Stimulated activated naive CD8-positive, alpha-beta T cell treated with anti-CD3 and anti-CD28 coated beads, Interleukin-15, Interleukin-2, amounts not matched to agents 100 U/mL and 50 U/mL, for 24 hours (primary cell): ENCODE measurements around the gene CAPN1.
A peak's percentile ranks its signal among the peaks of the same experiment; 100 is the strongest.

Source experiments
- ATAC-seq: fragments of 150-1000 bp; cut with Tn5 transposase; one replicate; pipeline ENCODE4 v1.10.0; 2021
- DNase-seq: peaks from one replicate; pipeline ENCODE4 v3.0.0; 2021

Gene CAPN1

GRCh38 chr11:65204143-65204542, 22.4 kb downstream of the CAPN1 start:
- DNase-seq (no peak), ATAC-seq (no peak)

GRCh38 chr11:65204646-65205601, 23.2 kb downstream of the CAPN1 start:
- DNase-seq (peak; percentile 64), ATAC-seq (peak; percentile 63)

DNA sequence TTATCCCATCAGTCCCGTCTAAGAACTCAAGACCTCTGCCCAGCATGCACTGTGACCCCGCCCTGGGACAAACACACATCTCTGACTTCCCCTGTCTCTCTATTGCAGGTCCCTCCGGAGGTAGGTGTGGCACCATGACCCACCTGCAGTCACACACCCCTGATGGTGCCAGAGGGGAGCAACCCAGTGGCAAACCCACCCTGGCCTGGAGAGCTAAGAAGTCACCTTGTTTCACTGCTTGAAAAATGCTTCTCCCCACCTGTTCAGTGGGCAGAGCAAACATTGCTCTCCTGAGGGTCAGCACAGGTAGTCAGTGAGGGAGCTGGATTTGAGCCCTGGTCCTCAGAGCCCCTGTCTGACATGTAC, 23.9 kb downstream of the CAPN1 start:
- DNase-seq = no peak
- no peak for ATAC-seq

DNA sequence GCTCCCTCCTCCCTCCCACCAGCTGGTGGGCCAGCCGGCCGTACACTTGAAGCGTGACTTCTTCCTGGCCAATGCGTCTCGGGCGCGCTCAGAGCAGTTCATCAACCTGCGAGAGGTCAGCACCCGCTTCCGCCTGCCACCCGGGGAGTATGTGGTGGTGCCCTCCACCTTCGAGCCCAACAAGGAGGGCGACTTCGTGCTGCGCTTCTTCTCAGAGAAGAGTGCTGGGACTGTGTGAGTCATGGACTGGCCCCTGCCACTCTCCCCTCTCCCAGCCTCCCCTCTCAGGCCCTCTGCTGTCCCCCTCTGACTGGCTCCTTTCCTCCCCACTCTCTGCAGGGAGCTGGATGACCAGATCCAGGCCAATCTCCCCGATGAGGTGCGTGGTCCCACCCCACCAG, 24.7 kb downstream of the CAPN1 start:
- ATAC-seq (no peak), DNase-seq (no peak)

GRCh38 chr11:65206901-65207300, 25.2 kb downstream of the CAPN1 start:
- ATAC-seq (no peak), DNase-seq (no peak)

DNA sequence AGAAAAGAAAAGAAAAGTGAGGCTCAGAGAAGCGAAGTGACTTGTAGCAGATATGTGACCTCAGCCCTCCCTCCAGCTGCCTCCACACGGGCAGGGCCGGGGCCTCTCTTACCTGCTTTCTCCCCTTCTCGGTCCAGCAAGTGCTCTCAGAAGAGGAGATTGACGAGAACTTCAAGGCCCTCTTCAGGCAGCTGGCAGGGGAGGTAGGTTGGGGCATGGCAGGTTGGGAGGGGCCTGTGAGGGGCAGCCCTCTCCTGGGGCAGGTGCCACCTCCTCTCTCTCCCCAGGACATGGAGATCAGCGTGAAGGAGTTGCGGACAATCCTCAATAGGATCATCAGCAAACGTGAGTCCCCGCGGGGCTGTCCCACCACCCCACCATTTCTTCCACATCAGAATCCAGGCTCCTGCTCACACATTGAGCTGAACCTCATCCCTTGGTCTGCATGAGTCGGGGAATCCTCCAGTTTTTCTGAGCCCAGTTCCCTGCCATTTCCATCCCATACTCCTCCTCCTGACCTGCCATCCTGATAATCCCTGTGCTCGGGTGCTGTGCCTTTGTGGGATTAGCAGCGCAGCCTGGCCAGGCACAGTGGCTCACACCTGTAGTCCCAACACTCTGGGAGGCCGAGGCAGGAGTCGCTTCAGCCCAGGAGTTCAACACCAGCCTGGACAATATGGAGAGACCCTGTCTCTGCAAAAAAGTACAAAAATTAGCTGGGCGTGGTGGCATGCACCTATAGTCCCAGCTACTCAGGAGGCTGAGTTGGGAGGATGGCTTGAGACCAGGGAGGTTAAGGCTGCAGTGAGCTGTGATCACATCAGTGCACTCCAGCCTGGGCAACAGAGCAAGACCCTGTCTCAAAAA, 26.4 kb downstream of the CAPN1 start:
- no peak for ATAC-seq

DNA sequence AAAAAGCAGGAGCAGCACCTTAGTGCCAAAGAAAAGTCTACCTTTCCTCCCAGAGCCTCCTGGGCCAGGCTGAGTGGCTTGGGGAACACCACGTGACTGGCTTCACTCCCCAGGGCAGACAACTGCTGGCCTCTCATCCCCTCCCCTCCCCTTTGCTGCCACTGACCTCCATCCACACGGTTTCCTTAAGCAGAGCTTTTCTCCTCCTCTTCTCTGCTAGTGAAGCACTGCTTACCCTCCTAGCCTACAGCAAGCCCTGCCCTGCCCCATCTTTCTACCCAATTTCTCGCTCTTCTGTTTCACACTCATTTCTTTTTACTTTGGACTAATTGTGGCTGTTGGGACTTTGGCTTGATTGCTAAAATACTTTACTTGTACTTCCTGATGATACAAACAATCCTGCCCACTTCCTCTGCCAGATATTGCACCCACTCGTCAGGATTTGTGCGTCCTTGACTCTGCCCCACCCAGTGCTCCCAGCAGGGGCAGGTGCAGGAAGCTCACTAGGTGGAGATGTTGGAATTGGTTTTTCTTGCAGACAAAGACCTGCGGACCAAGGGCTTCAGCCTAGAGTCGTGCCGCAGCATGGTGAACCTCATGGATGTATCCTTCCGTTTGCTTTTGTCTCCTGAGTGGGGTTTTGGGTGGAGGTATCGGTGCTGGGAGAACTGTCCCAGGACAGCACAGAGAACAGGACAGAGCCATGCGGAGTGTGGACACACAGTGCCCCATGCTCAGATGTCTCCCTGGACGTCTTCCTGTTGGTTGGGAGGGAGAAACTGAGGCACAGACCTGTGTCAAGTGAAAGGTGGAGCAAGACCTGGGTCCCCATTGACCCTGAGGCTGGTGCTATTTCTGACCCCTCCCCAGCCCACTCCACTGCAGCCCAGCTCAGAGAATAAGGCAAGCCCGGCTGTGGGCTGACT, 27.3 kb downstream of the CAPN1 start:
- no peak for ATAC-seq

More for the DNA sequence above, 26.4 kb downstream of the CAPN1 start:
- DNase-seq = no peak

GRCh38 chr11:65209711-65210360, 28.1 kb downstream of the CAPN1 start:
- no peak for DNase-seq
- no peak for ATAC-seq

More for the DNA sequence above, 27.3 kb downstream of the CAPN1 start:
- DNase-seq = no peak

- no peak for ATAC-seq
These were observed 28.6 kb downstream of the CAPN1 start for GRCh38 chr11:65210361-65210731.

GRCh38 chr11:65210748-65211147, 29.0 kb downstream of the CAPN1 start:
- no peak for ATAC-seq
- DNase-seq = no peak

More at GRCh38 chr11:65210361-65210731, 28.6 kb downstream of the CAPN1 start:
- no peak for DNase-seq

GRCh38 chr11:65211293-65212105, 29.8 kb downstream of the CAPN1 start:
- ATAC-seq = no peak
- no peak for DNase-seq

- no peak for DNase-seq
- no peak for ATAC-seq
These were observed 30.6 kb downstream of the CAPN1 start for GRCh38 chr11:65212226-65212801.

GRCh38 chr11:65213322-65214211, 31.8 kb downstream of the CAPN1 start:
- DNase-seq = peak; percentile 47

GRCh38 chr11:65214212-65214845, 32.6 kb downstream of the CAPN1 start:
- ATAC-seq (no peak), DNase-seq (no peak)

More at GRCh38 chr11:65213322-65214211, 31.8 kb downstream of the CAPN1 start:
- peak; percentile 38 for ATAC-seq

DNA sequence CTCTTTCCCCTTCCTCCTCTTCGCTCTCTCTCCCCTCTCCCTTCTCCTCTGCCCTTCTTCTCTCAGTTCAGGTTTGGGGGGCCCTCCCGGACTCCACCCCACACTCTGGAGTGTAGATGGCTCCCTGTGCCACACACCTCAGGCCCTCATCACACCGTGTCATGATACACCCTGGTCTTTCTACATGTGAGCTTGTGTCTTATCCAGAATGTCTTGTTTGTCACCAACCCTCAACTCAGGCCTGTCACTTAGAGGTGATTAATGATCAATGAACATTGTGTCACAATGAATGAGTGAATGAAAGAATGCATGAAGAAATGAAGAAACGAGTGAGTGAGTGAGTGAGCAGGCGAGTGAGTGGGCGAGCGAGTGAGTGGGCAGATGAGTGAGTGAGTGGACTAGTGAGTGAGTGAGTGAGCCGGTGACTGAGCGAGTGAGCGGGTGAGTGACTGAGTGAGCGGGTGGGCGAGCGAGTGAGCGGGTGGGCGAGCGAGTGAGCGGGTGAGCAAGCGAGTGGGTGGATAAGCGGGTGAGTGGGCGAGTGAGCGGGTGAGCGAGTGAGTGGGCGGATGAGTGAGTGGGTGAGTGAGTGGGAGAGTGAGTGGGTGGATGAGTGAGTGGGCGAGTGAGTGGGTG, 33.8 kb downstream of the CAPN1 start:
- ATAC-seq = peak; percentile 30
- DNase-seq = no peak

DNA sequence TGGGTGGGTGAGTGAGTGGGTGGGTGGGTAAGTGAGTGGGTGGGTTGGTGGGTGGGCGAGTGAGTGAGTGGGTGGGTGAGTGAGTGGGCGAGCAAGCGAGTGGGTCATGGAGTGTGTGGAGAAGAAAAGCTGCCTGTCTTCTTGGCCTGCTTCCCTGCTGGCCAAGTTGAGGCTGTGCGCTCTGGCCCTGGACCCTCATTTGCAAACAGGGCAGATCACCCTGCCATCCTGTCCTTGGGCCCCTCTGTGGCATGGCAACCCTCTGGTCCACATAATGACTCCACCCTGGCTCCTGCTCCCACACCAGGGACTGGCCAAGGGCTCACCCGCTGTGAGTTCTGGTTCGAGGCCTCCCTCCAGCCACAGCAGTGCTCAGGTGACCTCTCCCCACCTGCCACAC, 35.1 kb downstream of the CAPN1 start:
- DNase-seq = no peak
- ATAC-seq = peak; percentile 12

GRCh38 chr11:65217441-65218423, 36.0 kb downstream of the CAPN1 start:
- ATAC-seq (no peak), DNase-seq (no peak)
